ENCODE measurements around the gene DDOST. TPM values are rescaled to one million over a fixed set of nuclear protein-coding genes. Genes with fewer than 3 reads are reported as not detected.

Gene DDOST
- total and polyA plus RNA-seq, 2 experiments from 2014 or later, result 151 to 270 TPM

- TF ChIP-seq, protein P1, sequence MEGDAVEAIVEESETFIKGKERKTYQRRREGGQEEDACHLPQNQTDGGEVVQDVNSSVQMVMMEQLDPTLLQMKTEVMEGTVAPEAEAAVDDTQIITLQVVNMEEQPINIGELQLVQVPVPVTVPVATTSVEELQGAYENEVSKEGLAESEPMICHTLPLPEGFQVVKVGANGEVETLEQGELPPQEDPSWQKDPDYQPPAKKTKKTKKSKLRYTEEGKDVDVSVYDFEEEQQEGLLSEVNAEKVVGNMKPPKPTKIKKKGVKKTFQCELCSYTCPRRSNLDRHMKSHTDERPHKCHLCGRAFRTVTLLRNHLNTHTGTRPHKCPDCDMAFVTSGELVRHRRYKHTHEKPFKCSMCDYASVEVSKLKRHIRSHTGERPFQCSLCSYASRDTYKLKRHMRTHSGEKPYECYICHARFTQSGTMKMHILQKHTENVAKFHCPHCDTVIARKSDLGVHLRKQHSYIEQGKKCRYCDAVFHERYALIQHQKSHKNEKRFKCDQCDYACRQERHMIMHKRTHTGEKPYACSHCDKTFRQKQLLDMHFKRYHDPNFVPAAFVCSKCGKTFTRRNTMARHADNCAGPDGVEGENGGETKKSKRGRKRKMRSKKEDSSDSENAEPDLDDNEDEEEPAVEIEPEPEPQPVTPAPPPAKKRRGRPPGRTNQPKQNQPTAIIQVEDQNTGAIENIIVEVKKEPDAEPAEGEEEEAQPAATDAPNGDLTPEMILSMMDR (conservative IDR thresholded peaks at IDR 0.05; ENCODE audit: low read depth in 2 of 2), result no peak
- TF ChIP-seq, protein P2, sequence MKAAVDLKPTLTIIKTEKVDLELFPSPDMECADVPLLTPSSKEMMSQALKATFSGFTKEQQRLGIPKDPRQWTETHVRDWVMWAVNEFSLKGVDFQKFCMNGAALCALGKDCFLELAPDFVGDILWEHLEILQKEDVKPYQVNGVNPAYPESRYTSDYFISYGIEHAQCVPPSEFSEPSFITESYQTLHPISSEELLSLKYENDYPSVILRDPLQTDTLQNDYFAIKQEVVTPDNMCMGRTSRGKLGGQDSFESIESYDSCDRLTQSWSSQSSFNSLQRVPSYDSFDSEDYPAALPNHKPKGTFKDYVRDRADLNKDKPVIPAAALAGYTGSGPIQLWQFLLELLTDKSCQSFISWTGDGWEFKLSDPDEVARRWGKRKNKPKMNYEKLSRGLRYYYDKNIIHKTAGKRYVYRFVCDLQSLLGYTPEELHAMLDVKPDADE (IDR thresholded peaks at IDR 0.05), result no peak
- TF ChIP-seq ZNF331 (CRISPR knock-in tag; IDR thresholded peaks at IDR 0.05; ENCODE audit: low read depth) (no peak), EZH2phosphoT487 (IDR thresholded peaks at IDR 0.05; ENCODE audit: unreplicated experiment) (no peak), ZNF114 (CRISPR knock-in tag; IDR thresholded peaks at IDR 0.05) (no peak), CREB1 (CRISPR knock-in tag; IDR thresholded peaks at IDR 0.05; ENCODE audit: low read depth) (no peak), REST (IDR thresholded peaks at IDR 0.05; ENCODE audit: unreplicated experiment) (no peak), STAT1 (IDR thresholded peaks at IDR 0.05; ENCODE audit: unreplicated experiment) (no peak), POLR2AphosphoS5 (IDR thresholded peaks at IDR 0.05; ENCODE audit: low read depth) (no peak), JUNB (IDR thresholded peaks at IDR 0.05; ENCODE audit: unreplicated experiment) (no peak), NANOG (IDR thresholded peaks at IDR 0.05; ENCODE audit: borderline replicate concordance) (no peak)
These were observed 27.0 kb downstream of the DDOST start (continued) for GRCh38 chr1:20634065-20634593.

DNA sequence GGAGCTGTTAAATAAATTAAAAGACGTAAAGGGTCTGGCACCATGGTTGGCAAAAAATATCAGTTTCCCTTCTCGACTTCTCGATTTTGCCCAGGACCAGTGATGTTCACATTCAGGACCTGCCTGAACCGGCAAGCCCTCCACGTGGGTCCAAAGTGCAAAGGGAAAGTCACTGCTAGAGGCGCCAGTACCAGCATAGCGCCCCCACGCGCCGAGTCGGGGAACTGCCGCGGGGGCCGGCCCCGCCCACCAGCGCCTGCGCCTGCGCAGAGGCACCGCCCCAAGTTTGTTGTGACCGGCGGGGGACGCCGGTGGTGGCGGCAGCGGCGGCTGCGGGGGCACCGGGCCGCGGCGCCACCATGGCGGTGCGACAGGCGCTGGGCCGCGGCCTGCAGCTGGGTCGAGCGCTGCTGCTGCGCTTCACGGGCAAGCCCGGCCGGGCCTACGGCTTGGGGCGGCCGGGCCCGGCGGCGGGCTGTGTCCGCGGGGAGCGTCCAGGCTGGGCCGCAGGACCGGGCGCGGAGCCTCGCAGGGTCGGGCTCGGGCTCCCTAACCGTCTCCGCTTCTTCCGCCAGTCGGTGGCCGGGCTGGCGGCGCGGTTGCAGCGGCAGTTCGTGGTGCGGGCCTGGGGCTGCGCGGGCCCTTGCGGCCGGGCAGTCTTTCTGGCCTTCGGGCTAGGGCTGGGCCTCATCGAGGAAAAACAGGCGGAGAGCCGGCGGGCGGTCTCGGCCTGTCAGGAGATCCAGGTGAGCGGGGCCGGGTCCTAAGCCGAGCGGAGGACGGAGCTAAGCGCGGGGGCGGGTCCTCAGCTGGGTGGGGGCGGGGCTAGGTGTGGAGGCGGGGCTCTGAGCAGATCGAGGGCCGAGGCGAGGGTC, 27.7 kb downstream of the DDOST start, which contains the start of gene PINK1:
PINK1 (plus strand) TSS at position 269 of the 875 bp plus-strand sequence; CDS start at position 360, 91 bp downstream.
- Histone ChIP-seq H3K9me2 (ENCODE audit: insufficient read depth) (no peaks in the 10 kb centered on the region), H4K20me1 (replicated peaks; ENCODE audit: insufficient read depth) (no peaks in the 10 kb centered on the region), H2AFZ (peak within 1 kb of the TSS; percentile 82), H3K36me3 (ENCODE audit: insufficient read depth) (peaks cover 10% of the 10 kb centered on the region; the same call in 1 of the 2 replicates), H3F3A (replicated peaks; ENCODE audit: low read depth) (no peaks in the 10 kb centered on the region), H3K4me2 (peak within 1 kb of the TSS; percentile 81), H3K4me3 (peak within 1 kb of the TSS; percentile 68), H3K27me3 (ENCODE audit: insufficient read depth) (no peaks in the 10 kb centered on the region), H3K4me1 (ENCODE audit: insufficient read depth) (peaks cover 4% of the 10 kb centered on the region), H3K27ac (ENCODE audit: low read depth) (peak within 1 kb of the TSS; percentile 72), H3K79me2 (replicated peaks; ENCODE audit: insufficient read depth) (no peaks in the 10 kb centered on the region)
- Mint-ChIP-seq H3K4me1 (peaks cover 3% of the 10 kb centered on the region; the same call in 1 of the 3 replicates), H3K9me3 (peaks cover 15% of the 10 kb centered on the region), H3K27ac (peak within 1 kb of the TSS; percentile 94), H3K36me3 (ENCODE audit: low read depth) (peaks cover 7% of the 10 kb centered on the region), H3K27me3 (ENCODE audit: insufficient read depth, low read depth, poor library complexity) (peaks cover 18% of the 10 kb centered on the region), H3K4me3 (peak within 1 kb of the TSS; percentile 87)
- DNase-seq (ENCODE audit: low spot score) (peak; percentile 94), ATAC-seq (peak; percentile 89)
- TF ChIP-seq STAT1 (IDR thresholded peaks at IDR 0.05; ENCODE audit: unreplicated experiment) (no peak), POLR2AphosphoS5 (IDR thresholded peaks at IDR 0.05; ENCODE audit: low read depth) (peak; percentile 37; the same call in 1 of the 2 replicates)
- TF ChIP-seq, protein P1 (conservative IDR thresholded peaks at IDR 0.05; ENCODE audit: low read depth in 2 of 2), result peak; percentile 90 to 97

Measured in GM23338 (cell line).